ENCODE measurements around the gene LRMDA.

LRMDA gene

DNA sequence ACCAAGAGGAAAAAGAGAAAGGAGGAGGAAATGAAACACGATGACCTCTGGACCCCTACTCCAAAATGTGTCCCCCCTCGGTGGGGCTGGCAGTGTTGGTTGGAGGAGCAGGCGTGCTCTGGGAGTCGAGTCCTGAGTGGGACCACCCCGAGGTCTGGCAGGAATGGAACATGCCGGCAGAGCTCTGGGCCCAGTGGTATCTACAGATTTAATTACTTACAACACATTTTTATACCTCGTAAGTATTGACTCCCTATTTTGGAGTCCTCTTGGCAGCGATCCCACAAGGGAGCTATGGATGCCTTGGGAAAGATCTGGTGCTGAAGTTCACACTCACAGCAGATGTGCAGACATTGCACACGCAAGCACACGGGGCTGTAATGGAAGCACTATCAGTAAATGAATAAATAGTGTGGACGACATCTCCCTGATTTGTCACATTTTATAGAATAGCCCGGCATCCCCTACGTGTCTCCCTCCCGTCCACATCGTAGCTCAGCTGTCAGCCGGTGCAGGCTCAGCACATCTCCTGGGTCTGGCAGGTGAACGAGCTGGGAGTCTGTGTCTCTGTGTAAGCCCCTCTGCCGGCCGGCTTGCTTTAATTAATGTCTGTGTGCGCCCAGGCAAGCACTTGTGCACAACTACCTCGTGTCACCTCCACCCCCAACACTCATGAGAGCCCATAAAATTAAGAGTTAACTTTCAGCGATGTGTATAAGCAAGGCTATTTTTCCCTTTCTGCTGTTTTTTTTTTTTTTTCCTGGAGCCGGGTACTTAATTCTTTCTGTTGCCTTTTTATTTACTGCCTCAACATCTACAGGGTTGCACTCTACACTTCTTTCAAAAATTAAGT is 603.2 kb downstream of the LRMDA start:
- DNase-seq (ENCODE audit: low read depth in 2 of 3, low spot score in 1 of 3): no peak

DNA sequence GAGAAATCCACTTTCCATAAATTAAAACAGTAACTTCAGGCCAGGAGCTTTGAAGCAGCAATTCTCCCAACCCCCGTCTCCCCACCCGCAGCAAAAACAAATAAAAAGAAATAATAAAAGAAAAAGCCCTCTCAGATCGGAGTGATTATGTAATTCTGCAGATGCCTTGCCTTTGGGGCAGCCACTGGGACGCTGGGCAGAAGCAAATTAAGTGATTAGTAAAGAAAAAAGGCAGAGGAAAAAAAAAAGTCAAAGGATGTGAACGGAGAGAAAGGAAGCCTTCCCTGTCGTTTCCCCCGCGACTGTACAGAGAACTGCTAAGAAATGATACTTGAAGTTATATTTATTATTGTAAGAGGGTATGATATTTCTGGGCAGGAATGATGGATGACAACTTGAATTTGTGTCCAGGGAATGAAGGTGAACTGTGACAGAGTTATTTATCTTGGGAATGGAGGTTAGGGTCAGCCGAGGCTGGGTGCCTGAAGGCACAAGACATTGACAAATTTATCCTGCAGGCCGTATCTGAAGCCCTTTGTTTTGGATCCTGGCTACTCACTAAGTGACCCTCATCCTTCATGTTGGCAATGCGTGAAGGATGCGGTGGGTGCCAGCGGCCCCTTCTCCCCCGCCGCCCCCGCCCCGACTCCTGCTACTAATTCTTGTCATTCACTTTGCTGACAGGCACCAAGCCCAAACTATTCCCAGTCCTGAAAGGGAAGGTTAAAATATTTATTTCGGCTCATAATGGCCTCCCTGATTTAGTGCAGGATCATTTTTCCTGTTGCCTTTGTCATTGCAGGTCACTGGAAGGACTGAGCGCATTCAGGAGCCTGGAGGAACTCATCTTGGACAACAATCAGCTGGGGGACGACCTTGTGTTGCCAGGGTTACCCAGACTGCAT is 604.0 kb downstream of the LRMDA start:
- DNase-seq (ENCODE audit: low read depth in 2 of 3, low spot score in 1 of 3): no peak

- DNase-seq (ENCODE audit: low read depth in 2 of 3, low spot score in 1 of 3): peak; percentile 15 to 52 (median 17)
These were observed 604.9 kb downstream of the LRMDA start for GRCh38 chr10:76036111-76036940.

GRCh38 chr10:76036962-76037361 is 605.5 kb downstream of the LRMDA start:
- no peak for DNase-seq (ENCODE audit: low read depth in 2 of 3, low spot score in 1 of 3)

- no peak for DNase-seq (ENCODE audit: low read depth in 2 of 3, low spot score in 1 of 3)
These were observed 606.2 kb downstream of the LRMDA start for GRCh38 chr10:76037531-76038155.

DNA sequence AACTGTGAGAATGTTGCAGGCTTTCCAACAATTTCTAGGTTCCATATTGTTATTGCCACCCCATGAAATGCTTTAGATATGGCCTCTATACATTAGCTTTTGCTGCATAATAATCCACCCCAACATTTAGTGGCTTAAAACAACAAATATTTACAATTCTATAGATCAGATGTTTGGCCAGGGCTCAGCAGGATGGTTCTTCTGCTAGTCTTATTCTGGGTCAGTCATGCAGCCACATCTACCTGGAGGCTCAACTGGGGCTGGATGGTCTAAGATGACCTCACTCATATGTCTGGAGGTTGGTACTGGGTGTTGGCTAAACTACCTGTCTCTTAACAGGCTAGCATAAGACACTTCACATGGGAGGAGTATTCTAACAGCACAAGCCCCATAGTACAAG is 607.3 kb downstream of the LRMDA start:
- no peak for DNase-seq (ENCODE audit: low read depth in 2 of 3, low spot score in 1 of 3)

GRCh38 chr10:76040107-76040829 is 608.8 kb downstream of the LRMDA start:
- no peak for DNase-seq (ENCODE audit: low read depth in 2 of 3, low spot score in 1 of 3)

DNA sequence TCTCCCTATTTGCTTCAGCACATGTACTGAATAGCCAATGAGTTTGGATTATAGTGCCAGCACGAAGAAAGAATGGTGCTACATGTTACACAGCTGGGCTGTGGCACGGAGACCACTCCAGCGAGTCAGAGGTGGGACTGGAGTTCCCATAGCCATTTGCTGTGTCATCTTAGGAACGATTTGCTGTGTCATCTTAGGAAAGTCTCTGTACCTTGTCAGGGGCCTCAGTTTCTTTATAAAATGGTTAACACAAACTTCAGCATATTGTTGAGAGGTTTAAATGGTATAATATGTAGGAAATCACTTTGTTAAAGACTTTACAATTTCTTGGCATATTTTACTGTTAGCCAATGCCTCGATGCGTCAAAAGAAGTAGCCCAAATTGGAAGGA is 609.4 kb downstream of the LRMDA start:
- DNase-seq (ENCODE audit: low read depth in 2 of 3, low spot score in 1 of 3): no peak

GRCh38 chr10:76041551-76041950 is 610.1 kb downstream of the LRMDA start:
- DNase-seq (ENCODE audit: low read depth in 2 of 3, low spot score in 1 of 3): no peak

GRCh38 chr10:76043261-76043660 is 611.8 kb downstream of the LRMDA start:
- no peak for DNase-seq (ENCODE audit: low read depth in 2 of 3, low spot score in 1 of 3)

GRCh38 chr10:76044751-76045150 is 613.3 kb downstream of the LRMDA start:
- DNase-seq (ENCODE audit: low read depth in 2 of 3, low spot score in 1 of 3): no peak

GRCh38 chr10:76045174-76045573 is 613.8 kb downstream of the LRMDA start:
- no peak for DNase-seq (ENCODE audit: low read depth in 2 of 3, low spot score in 1 of 3)

DNA sequence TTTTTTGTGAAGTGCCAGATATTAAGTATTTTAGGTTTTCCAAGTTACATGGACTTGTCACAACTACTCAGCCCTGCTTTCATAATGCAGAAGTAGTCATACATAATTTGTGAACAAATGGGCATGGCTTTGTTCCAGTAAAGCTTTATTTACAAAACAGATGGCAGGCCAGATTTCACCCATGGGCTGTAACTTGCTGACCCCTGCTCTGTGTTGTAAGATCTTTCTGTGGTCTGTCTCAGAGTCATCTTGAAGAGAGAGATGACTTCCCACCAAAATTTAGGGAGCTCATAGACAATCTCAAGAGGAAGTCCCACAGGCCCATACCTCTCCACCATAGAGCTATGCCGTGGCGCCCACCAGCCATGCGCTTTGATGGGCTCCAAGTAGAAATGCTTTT is 616.1 kb downstream of the LRMDA start:
- DNase-seq (ENCODE audit: low read depth in 2 of 3, low spot score in 1 of 3): no peak

DNA sequence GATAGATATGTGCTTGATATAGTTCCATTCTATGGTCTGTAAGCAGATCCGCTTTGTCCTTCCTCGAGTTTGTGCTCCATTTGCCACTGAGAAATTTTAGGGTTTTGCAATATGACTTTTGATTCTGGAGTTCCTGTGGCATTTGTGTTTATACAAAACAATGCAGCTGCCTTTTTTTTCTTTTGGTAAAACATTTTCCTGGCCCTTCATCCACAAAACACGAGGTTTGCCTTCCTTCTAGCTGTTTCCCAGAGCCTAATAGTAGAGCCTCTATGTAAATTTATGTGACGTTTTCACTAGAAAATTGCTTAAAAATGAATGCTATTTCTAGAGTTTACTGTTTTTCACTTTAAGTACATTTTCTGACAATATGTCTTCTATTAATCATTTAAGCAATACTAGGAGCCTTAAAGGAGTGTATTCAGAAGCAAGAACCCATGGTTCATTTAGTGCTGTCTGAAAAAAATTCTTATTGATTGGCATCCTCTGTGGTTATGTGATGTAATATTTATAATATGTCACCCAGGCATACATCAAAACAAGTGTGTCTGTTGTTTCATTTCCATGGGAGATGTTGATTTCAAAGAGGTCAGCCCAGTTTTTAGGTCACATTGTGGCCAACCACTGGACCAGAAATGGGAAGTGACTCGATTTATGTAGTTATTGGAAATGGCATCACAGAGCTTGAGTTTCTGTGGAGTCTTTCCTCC is 618.3 kb downstream of the LRMDA start:
- DNase-seq (ENCODE audit: low read depth in 2 of 3, low spot score in 1 of 3): no peak

- DNase-seq (ENCODE audit: low read depth in 2 of 3, low spot score in 1 of 3): no peak
These were observed 618.8 kb downstream of the LRMDA start for GRCh38 chr10:76050291-76050625.

GRCh38 chr10:76051007-76051936 is 619.8 kb downstream of the LRMDA start:
- no peak for DNase-seq (ENCODE audit: low read depth in 2 of 3, low spot score in 1 of 3)

DNA sequence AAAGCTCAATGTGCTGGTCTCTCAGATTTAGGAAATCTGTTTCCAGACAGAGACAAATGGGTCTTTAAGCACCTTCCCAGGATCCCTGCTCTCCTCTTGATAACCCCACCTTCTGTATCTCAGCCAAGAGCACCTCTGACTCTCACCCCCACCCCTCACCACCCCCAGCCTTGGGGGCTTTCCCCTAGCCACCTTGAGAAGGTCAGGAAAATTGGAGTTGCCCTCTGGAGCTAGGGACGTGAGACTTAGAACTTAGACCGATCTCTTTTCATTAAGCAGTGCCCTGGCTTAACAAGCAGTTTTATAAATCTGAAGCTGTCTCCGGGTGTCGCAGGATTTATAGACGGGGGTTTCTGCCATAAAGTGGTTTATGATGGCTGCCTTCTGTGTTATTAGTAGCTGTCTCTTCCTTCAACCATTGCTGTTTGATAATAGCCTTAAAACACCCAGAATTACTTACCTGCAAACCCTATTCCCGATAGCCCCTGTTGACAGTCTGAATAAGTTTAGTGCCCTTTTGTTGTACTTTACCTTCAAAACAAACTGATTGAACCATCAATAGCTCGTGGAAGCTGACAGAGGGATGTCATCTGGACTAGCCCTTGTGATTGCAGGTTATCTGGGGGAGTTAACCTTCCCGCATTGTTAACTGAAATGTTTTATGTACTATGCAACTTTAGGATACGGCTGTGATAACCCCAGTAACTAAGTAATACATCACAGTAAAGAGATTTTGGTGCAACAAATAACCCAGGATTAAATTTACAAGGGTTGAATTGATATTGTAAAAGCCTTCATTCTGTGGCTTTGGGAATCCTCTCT is 621.5 kb downstream of the LRMDA start:
- DNase-seq (ENCODE audit: low read depth in 2 of 3, low spot score in 1 of 3): no peak

GRCh38 chr10:76055466-76055865 is 624.0 kb downstream of the LRMDA start:
- no peak for DNase-seq (ENCODE audit: low read depth in 2 of 3, low spot score in 1 of 3)

Data from stimulated activated CD4-positive, alpha-beta T cell treated with anti-CD3 and anti-CD28 coated beads, Interleukin-12 subunit alpha, Interleukin-12 subunit beta, amount 100 ng/mL, for 48 hours (primary cell).